C4-2B (cell line): Measurements from ENCODE around the gene CHST9.

ENCODE experiments used
- CTCF ChIP-seq: fragments of 450-650 bp; conservative IDR thresholded peaks from 2 replicates; pipeline ENCODE4 v1.5.1; 2017; ENCODE audit warnings: mild to moderate bottlenecking
- ZFX ChIP-seq: fragments of 450-650 bp; IDR thresholded peaks from 2 replicates; pipeline ENCODE4 v1.6.1; 2017

DNA sequence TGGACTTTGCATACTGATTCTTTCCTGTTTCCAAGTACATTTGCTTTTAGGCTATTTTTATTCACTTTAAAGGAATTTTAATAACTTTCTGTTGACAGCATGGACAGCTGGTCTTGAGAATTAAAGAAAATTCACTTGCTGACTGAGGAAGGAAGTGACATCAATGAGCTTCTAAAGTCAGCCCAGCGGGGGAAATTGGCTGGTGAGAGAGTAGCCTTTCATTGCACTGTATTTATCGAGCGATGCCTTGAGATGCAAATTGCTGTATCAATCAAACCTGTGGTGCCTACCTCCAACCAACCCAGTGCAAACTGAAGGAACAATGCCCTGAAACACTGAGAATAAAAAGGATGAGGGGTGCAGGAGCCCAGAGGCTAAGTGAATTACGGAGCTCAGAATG, 228.2 kb downstream of the CHST9 start:
- no peak for TF ChIP-seq CTCF
- no peak for TF ChIP-seq ZFX
